Muscle of leg (tissue), 11 donors: ENCODE data around the gene MDH1B. TPM values are rescaled to one million over a fixed set of nuclear protein-coding genes. Genes with fewer than 3 reads are reported as not detected.

ENCODE experiments used
- DNase-seq: peaks from one replicate; pipeline ENCODE4 v3.0.0; 2013
- H3K27ac ChIP-seq: one replicate; pipeline ENCODE4 v1.5.1; 2013; ENCODE audit warnings: mild to moderate bottlenecking, low read length, control low read depth
- H3K27me3 ChIP-seq: one replicate; pipeline ENCODE4 v1.6.1; 2013; ENCODE audit warnings: low read length; ENCODE audit not compliant: control insufficient read depth, insufficient read depth
- H3K36me3 ChIP-seq: one replicate; pipeline ENCODE4 v1.6.1; 2013; ENCODE audit warnings: low read length; ENCODE audit not compliant: control insufficient read depth, insufficient read depth
- H3K4me1 ChIP-seq: one replicate; pipeline ENCODE4 v1.6.1; 2013; ENCODE audit warnings: low read length; ENCODE audit not compliant: control insufficient read depth, insufficient read depth
- H3K4me3 ChIP-seq: one replicate; pipeline ENCODE4 v1.5.1; 2013; ENCODE audit warnings: low read length, control low read depth
- H3K9me3 ChIP-seq: replicated peaks from 2 replicates; pipeline ENCODE4 v1.6.1; 2013; ENCODE audit warnings: low read depth, low read length; ENCODE audit not compliant: control insufficient read depth
- WGBS: methylation state at CpG from one replicate; pipeline ENCODE4 v1.1.5; 2013; ENCODE audit warnings: missing lambda C conversion rate; ENCODE audit not compliant: insufficient coverage; 5-methylcytosine and 5-hydroxymethylcytosine counted together
- polyA plus RNA-seq, 8 donors: library from polyadenylated mRNA; unstranded; fragments of 120-200 nt; gene quantifications; one replicate each; pipeline versions ENCODE4 v1.2.1 to v1.2.3, GENCODE V29; 2013; ENCODE audit warnings: inconsistent platforms in 1 of 8, low replicate concordance in 1 of 8; ENCODE audit not compliant: insufficient read length in 8 of 8, insufficient read depth in 1 of 8
- total RNA-seq: library from RNA; stranded (reverse); fragments of 120-200 nt; gene quantifications from one replicate; pipeline ENCODE4 v1.2.4, GENCODE V29; 2013

MDH1B gene
- total and polyA plus RNA-seq, 9 donors = 0.23 to 0.69 (median 0.43) TPM

GRCh38 chr2:206698811-206699210 lies 66.3 kb downstream of the MDH1B start:
- no peaks in the 10 kb centered on the region for H3K9me3 ChIP-seq
- WGBS = no CpG with 5 or more reads among the region's 3 CpGs
- no peak for DNase-seq
- H3K4me3 ChIP-seq = no peak overlapping the region
- no peaks in the 10 kb centered on the region for H3K4me1 ChIP-seq
- H3K36me3 ChIP-seq = no peaks in the 10 kb centered on the region
- H3K27me3 ChIP-seq = no peaks in the 10 kb centered on the region
- no peak overlapping the region for H3K27ac ChIP-seq

- no peaks in the 10 kb centered on the region for H3K4me1 ChIP-seq
- H3K4me3 ChIP-seq = no peak overlapping the region
- H3K27ac ChIP-seq = no peak overlapping the region
- no peaks in the 10 kb centered on the region for H3K36me3 ChIP-seq
- H3K9me3 ChIP-seq = no peaks in the 10 kb centered on the region
- no peaks in the 10 kb centered on the region for H3K27me3 ChIP-seq
- no peak for DNase-seq
Observed at GRCh38 chr2:206696910-206697309, 68.2 kb downstream of the MDH1B start.

- DNase-seq = peak; percentile 67
- WGBS = no CpG with 5 or more reads among the region's 5 CpGs
- no peaks in the 10 kb centered on the region for H3K9me3 ChIP-seq
- no peaks in the 10 kb centered on the region for H3K27me3 ChIP-seq
- no peak overlapping the region for H3K27ac ChIP-seq
- no peaks in the 10 kb centered on the region for H3K36me3 ChIP-seq
- no peak overlapping the region for H3K4me3 ChIP-seq
- H3K4me1 ChIP-seq = no peaks in the 10 kb centered on the region
Observed at GRCh38 chr2:206693399-206694137, 71.6 kb downstream of the MDH1B start.

- WGBS = 44% methylated on average over 2 of the region's 7 CpGs
- no peak overlapping the region for H3K27ac ChIP-seq
- H3K4me3 ChIP-seq = no peak overlapping the region
- no peaks in the 10 kb centered on the region for H3K4me1 ChIP-seq
- H3K36me3 ChIP-seq = no peaks in the 10 kb centered on the region
- DNase-seq = no peak
- no peaks in the 10 kb centered on the region for H3K9me3 ChIP-seq
- H3K27me3 ChIP-seq = no peaks in the 10 kb centered on the region
Observed at GRCh38 chr2:206692971-206693370, 72.2 kb downstream of the MDH1B start.

- DNase-seq = no peak
- H3K27ac ChIP-seq = no peak overlapping the region
- H3K36me3 ChIP-seq = no peaks in the 10 kb centered on the region
- H3K9me3 ChIP-seq = no peaks in the 10 kb centered on the region
- H3K27me3 ChIP-seq = no peaks in the 10 kb centered on the region
- no CpG with 5 or more reads among the region's 1 CpG for WGBS
- no peaks in the 10 kb centered on the region for H3K4me1 ChIP-seq
- no peak overlapping the region for H3K4me3 ChIP-seq
Observed at GRCh38 chr2:206688990-206689389, 76.1 kb downstream of the MDH1B start.

GRCh38 chr2:206688453-206688852 lies 76.7 kb downstream of the MDH1B start:
- WGBS = 83% methylated on average over 1 of the region's 2 CpGs
- Histone ChIP-seq H3K4me3 (no peak overlapping the region), H3K36me3 (no peaks in the 10 kb centered on the region), H3K27ac (no peak overlapping the region), H3K4me1 (no peaks in the 10 kb centered on the region), H3K9me3 (no peaks in the 10 kb centered on the region), H3K27me3 (no peaks in the 10 kb centered on the region)
- DNase-seq = no peak

Other genes starting within 250 kb of the MDH1B start
- not detected for gene FAM237A, start 122.8 kb downstream of the MDH1B start, total RNA-seq
- not detected for gene FAM237A, start 122.8 kb downstream of the MDH1B start, polyA plus RNA-seq
- not detected for gene DYTN, start 46.9 kb downstream of the MDH1B start, total RNA-seq
- gene DYTN, start 46.9 kb downstream of the MDH1B start, polyA plus RNA-seq = not detected
- 32.1 TPM for gene FASTKD2, start 278 bp upstream of the MDH1B start, total RNA-seq
- gene FASTKD2, start 278 bp upstream of the MDH1B start, polyA plus RNA-seq = 10 to 100 TPM; 17.3 to 25.7 (median 22.2) TPM
- gene CPO, start 174.2 kb upstream of the MDH1B start, total RNA-seq = 0.13 TPM
- under 1 TPM; 0.16 to 0.48 (median 0.24) TPM for gene CPO, start 174.2 kb upstream of the MDH1B start, polyA plus RNA-seq